Prostate gland (tissue), 2 donors: ENCODE results near the gene SLC2A10.

Experiments used
- POLR2A ChIP-seq: fragments of 450-650 bp; IDR thresholded peaks from one replicate; pipeline ENCODE4 v1.6.1; 2016; ENCODE audit warnings: antibody characterized with exemption, mild to moderate bottlenecking
- POLR2AphosphoS5 ChIP-seq: sonication (generic); formaldehyde crosslinking; IDR thresholded peaks from one replicate; pipeline ENCODE4 v1.6.1; 2017; ENCODE audit warnings: antibody characterized with exemption
- TF ChIP-seq, protein P1 (sequence below), 4 experiments: fragments of 200-600 bp in 2 of 4; fragments of 450-650 bp in 2 of 4; sonication (generic) in 2 of 4; IDR thresholded peaks; 1 replicate in 3 of 4; 2 replicates in 1 of 4; pipeline ENCODE4 v1.5.1; 2016 to 2019; ENCODE audit warnings: antibody characterized with exemption in 4 of 4, mild to moderate bottlenecking in 2 of 4, moderate library complexity in 2 of 4

DNA sequence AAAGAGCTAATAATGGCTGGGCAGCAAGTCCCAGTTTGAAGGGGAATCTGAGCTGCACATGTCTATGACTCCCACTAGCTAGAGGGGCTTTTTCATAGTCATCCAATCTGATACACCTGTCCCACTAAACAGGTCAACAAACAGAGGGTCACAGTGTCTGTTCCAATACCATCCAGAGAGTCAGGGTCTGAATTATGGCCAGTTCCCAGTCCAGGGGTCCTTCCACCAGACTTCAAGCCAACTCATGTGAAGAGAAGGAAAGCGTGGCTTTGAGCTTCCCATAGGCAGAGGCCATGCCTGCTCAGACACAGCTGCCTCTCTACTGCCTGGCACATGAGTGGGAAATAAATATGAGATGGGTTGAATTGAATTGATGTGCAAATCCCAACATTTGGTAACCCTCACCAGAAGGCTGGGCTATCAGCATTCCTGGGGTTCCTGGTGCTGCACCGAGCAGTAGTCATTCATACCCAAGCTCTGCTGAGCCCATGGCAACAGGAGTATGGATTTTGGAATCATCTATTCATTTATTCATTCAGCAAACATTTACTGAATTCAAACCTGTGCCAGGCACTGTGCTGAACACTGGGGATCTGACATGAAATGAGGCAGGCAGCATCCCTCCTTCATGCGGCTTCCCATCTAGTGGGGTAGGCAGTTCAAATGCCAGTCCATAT, 37.4 kb upstream of the SLC2A10 start:
- no peak for TF ChIP-seq POLR2A
- no peak for TF ChIP-seq POLR2AphosphoS5
- TF ChIP-seq, protein P1, sequence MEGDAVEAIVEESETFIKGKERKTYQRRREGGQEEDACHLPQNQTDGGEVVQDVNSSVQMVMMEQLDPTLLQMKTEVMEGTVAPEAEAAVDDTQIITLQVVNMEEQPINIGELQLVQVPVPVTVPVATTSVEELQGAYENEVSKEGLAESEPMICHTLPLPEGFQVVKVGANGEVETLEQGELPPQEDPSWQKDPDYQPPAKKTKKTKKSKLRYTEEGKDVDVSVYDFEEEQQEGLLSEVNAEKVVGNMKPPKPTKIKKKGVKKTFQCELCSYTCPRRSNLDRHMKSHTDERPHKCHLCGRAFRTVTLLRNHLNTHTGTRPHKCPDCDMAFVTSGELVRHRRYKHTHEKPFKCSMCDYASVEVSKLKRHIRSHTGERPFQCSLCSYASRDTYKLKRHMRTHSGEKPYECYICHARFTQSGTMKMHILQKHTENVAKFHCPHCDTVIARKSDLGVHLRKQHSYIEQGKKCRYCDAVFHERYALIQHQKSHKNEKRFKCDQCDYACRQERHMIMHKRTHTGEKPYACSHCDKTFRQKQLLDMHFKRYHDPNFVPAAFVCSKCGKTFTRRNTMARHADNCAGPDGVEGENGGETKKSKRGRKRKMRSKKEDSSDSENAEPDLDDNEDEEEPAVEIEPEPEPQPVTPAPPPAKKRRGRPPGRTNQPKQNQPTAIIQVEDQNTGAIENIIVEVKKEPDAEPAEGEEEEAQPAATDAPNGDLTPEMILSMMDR (IDR thresholded peaks at IDR 0.05): no peak
